Measurements from ENCODE around the gene EMX2. TPM values are rescaled to one million over a fixed set of nuclear protein-coding genes. Genes with fewer than 3 reads are reported as not detected.
"Not testable (repeated sequence)": the region's sequence is repeated elsewhere in the genome, so short reads cannot be mapped to it uniquely, and the experiment has no call there.

The EMX2 gene
- total and polyA plus RNA-seq, 2 experiments from 2014 or later = not detected

- not testable (repeated sequence) for H3K27me3 ChIP-seq (ENCODE audit: insufficient read depth); H3K9me2 ChIP-seq (ENCODE audit: insufficient read depth); H4K20me1 ChIP-seq (replicated peaks; ENCODE audit: insufficient read depth); H3F3A ChIP-seq (replicated peaks; ENCODE audit: low read depth); H3K4me3 ChIP-seq; DNase-seq (ENCODE audit: low spot score); H3K27ac Mint-ChIP-seq; H3K27me3 Mint-ChIP-seq (ENCODE audit: insufficient read depth, low read depth, poor library complexity); H3K4me3 Mint-ChIP-seq; H3K27ac ChIP-seq (ENCODE audit: low read depth); H3K4me1 Mint-ChIP-seq; H3K4me1 ChIP-seq (ENCODE audit: insufficient read depth); H3K4me2 ChIP-seq; H3K79me2 ChIP-seq (replicated peaks; ENCODE audit: insufficient read depth); H3K9me3 Mint-ChIP-seq; H2AFZ ChIP-seq; H3K36me3 Mint-ChIP-seq (ENCODE audit: low read depth); ATAC-seq; H3K36me3 ChIP-seq (ENCODE audit: insufficient read depth)
These were observed 42.3 kb downstream of the EMX2 start for GRCh38 chr10:117584831-117585230.

GRCh38 chr10:117587036-117587435 lies 44.5 kb downstream of the EMX2 start:
- H3K4me3 Mint-ChIP-seq = no peak overlapping the region
- H3K27ac ChIP-seq (ENCODE audit: low read depth) = no peak overlapping the region
- no peaks in the 10 kb centered on the region for H4K20me1 ChIP-seq (replicated peaks; ENCODE audit: insufficient read depth)
- DNase-seq (ENCODE audit: low spot score) (no peak), ATAC-seq (no peak)
- no peaks in the 10 kb centered on the region for H3K36me3 ChIP-seq (ENCODE audit: insufficient read depth)
- H3K27me3 Mint-ChIP-seq (ENCODE audit: insufficient read depth, low read depth, poor library complexity) = peaks cover 6% of the 10 kb centered on the region
- H3K4me3 ChIP-seq = no peak overlapping the region
- 0 out of 2 replicates have a peak, but pooled peaks cover 2% of the 10 kb centered on the region for H3K9me2 ChIP-seq (ENCODE audit: insufficient read depth)
- no peak overlapping the region for H3K27ac Mint-ChIP-seq
- H2AFZ ChIP-seq = no peak overlapping the region
- no peaks in the 10 kb centered on the region for H3F3A ChIP-seq (replicated peaks; ENCODE audit: low read depth)
- H3K4me1 ChIP-seq (ENCODE audit: insufficient read depth) = no peaks in the 10 kb centered on the region
- no peak overlapping the region for H3K4me2 ChIP-seq
- no peaks in the 10 kb centered on the region for H3K27me3 ChIP-seq (ENCODE audit: insufficient read depth)
- H3K36me3 Mint-ChIP-seq (ENCODE audit: low read depth) = no peaks in the 10 kb centered on the region
- no peaks in the 10 kb centered on the region for H3K9me3 Mint-ChIP-seq
- TF ChIP-seq POLR2AphosphoS5 (IDR thresholded peaks at IDR 0.05; ENCODE audit: low read depth) (no peak), EZH2phosphoT487 (IDR thresholded peaks at IDR 0.05; ENCODE audit: unreplicated experiment) (no peak), JUNB (IDR thresholded peaks at IDR 0.05; ENCODE audit: unreplicated experiment) (no peak), STAT1 (IDR thresholded peaks at IDR 0.05; ENCODE audit: unreplicated experiment) (no peak), ZNF114 (CRISPR knock-in tag; IDR thresholded peaks at IDR 0.05) (no peak), CREB1 (CRISPR knock-in tag; IDR thresholded peaks at IDR 0.05; ENCODE audit: low read depth) (no peak), REST (IDR thresholded peaks at IDR 0.05; ENCODE audit: unreplicated experiment) (no peak), ZNF462 (CRISPR knock-in tag; IDR thresholded peaks at IDR 0.05) (no peak)
- H3K79me2 ChIP-seq (replicated peaks; ENCODE audit: insufficient read depth) = no peaks in the 10 kb centered on the region
- no peaks in the 10 kb centered on the region; the same call in 2 of the 3 replicates for H3K4me1 Mint-ChIP-seq
